Thyroid gland (tissue), 4 donors: ENCODE results near the gene RENBP.

Experiments used
- CTCF ChIP-seq, 6 experiments: fragments of 200-600 bp in 3 of 6; fragments of 450-650 bp in 3 of 6; sonication (generic) in 3 of 6; IDR thresholded peaks; one replicate each; pipeline ENCODE4 v1.5.1; 2016 to 2019; ENCODE audit warnings: antibody characterized with exemption in 6 of 6, mild to moderate bottlenecking in 2 of 6, inconsistent platforms in 1 of 6, moderate library complexity in 1 of 6
- POLR2A ChIP-seq, 2 donors: fragments of 450-650 bp; IDR thresholded peaks; one replicate each; pipeline ENCODE4 v1.6.1; 2017; ENCODE audit warnings: antibody characterized with exemption in 2 of 2, mild to moderate bottlenecking in 2 of 2, moderate library complexity in 1 of 2

- TF ChIP-seq CTCF (IDR thresholded peaks at IDR 0.05) (no peak), POLR2A (IDR thresholded peaks at IDR 0.05) (no peak)
Observed at GRCh38 chrX:153948002-153948466, 3.6 kb upstream of the RENBP start.
